HepG2 (cell line): ENCODE results near the gene SGSM1.

Source experiments
- CTCF ChIP-seq: sonication (generic); formaldehyde crosslinking; IDR thresholded peaks from 2 replicates; pipeline ENCODE4 v1.5.0; 2020; ENCODE audit warnings: mild to moderate bottlenecking, missing genetic modification reagents, moderate library complexity
- ELK4 ChIP-seq: sonication (generic); formaldehyde crosslinking; IDR thresholded peaks from 2 replicates; pipeline ENCODE4 v1.9.0; 2021; ENCODE audit warnings: missing genetic modification reagents, borderline replicate concordance
- IRF2 ChIP-seq: IDR thresholded peaks from 2 replicates; pipeline ENCODE4 v1.6.1; 2018; ENCODE audit warnings: missing genetic modification reagents, missing compliant biosample characterization
- NKX3-1 ChIP-seq: sonication (generic); formaldehyde crosslinking; IDR thresholded peaks from 2 replicates; pipeline ENCODE4 v1.5.0; 2020; ENCODE audit warnings: missing genetic modification reagents
- PHF21A ChIP-seq: sonication (generic); formaldehyde crosslinking; IDR thresholded peaks from 2 replicates; pipeline ENCODE4 v1.5.0; 2020; ENCODE audit warnings: mild to moderate bottlenecking, missing genetic modification reagents
- POLR2A ChIP-seq, 2 experiments: IDR thresholded peaks; 2 replicates each; pipeline ENCODE4 v1.6.1; 2011; ENCODE audit warnings: low read depth in 2 of 2, low read length in 2 of 2, mild to moderate bottlenecking in 1 of 2, moderate library complexity in 1 of 2; ENCODE audit not compliant: insufficient read depth in 1 of 2
- RAD21 ChIP-seq: fragments of 450-650 bp; formaldehyde crosslinking; IDR thresholded peaks from 2 replicates; pipeline ENCODE4 v1.5.0; 2020; ENCODE audit warnings: mild to moderate bottlenecking
- RELA ChIP-seq: sonication (generic); formaldehyde crosslinking; IDR thresholded peaks from 2 replicates; pipeline ENCODE4 v1.4.0; 2020; ENCODE audit warnings: missing genetic modification reagents
- TCF7L2 ChIP-seq: IDR thresholded peaks from 2 replicates; pipeline ENCODE4 v1.6.1; 2011; ENCODE audit warnings: mild to moderate bottlenecking, low read depth, low read length, moderate library complexity
- ZNF280B ChIP-seq: sonication (generic); formaldehyde crosslinking; IDR thresholded peaks from 2 replicates; pipeline ENCODE4 v1.5.0; 2020; ENCODE audit warnings: missing genetic modification reagents, mild to moderate bottlenecking, borderline replicate concordance
- ZNF331 ChIP-seq: sonication (generic); formaldehyde crosslinking; IDR thresholded peaks from 2 replicates; pipeline ENCODE4 v1.4.0; 2020; ENCODE audit warnings: missing genetic modification reagents
- TF ChIP-seq, protein P1 (sequence below), 2 experiments: IDR thresholded peaks; 2 replicates each; pipeline ENCODE4 v1.6.1; 2011 to 2012; ENCODE audit warnings: low read length in 2 of 2, borderline replicate concordance in 1 of 2, low read depth in 1 of 2, mild to moderate bottlenecking in 1 of 2, moderate library complexity in 1 of 2

- TF ChIP-seq ZNF280B (CRISPR knock-in tag), result no peak
- no peak for TF ChIP-seq TCF7L2
- no peak for TF ChIP-seq CTCF (CRISPR knock-in tag)
- TF ChIP-seq, protein P1, sequence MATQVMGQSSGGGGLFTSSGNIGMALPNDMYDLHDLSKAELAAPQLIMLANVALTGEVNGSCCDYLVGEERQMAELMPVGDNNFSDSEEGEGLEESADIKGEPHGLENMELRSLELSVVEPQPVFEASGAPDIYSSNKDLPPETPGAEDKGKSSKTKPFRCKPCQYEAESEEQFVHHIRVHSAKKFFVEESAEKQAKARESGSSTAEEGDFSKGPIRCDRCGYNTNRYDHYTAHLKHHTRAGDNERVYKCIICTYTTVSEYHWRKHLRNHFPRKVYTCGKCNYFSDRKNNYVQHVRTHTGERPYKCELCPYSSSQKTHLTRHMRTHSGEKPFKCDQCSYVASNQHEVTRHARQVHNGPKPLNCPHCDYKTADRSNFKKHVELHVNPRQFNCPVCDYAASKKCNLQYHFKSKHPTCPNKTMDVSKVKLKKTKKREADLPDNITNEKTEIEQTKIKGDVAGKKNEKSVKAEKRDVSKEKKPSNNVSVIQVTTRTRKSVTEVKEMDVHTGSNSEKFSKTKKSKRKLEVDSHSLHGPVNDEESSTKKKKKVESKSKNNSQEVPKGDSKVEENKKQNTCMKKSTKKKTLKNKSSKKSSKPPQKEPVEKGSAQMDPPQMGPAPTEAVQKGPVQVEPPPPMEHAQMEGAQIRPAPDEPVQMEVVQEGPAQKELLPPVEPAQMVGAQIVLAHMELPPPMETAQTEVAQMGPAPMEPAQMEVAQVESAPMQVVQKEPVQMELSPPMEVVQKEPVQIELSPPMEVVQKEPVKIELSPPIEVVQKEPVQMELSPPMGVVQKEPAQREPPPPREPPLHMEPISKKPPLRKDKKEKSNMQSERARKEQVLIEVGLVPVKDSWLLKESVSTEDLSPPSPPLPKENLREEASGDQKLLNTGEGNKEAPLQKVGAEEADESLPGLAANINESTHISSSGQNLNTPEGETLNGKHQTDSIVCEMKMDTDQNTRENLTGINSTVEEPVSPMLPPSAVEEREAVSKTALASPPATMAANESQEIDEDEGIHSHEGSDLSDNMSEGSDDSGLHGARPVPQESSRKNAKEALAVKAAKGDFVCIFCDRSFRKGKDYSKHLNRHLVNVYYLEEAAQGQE (IDR thresholded peaks at IDR 0.05; ENCODE audit: borderline replicate concordance in 1 of 2, low read depth in 1 of 2, low read length in 2 of 2), result no peak
- no peak for TF ChIP-seq POLR2A (IDR thresholded peaks at IDR 0.05; ENCODE audit: insufficient read depth in 1 of 2, low read depth in 2 of 2, low read length in 2 of 2)
- TF ChIP-seq RAD21 (CRISPR knock-in tag), result no peak
- no peak for TF ChIP-seq PHF21A (CRISPR knock-in tag)
- no peak for TF ChIP-seq NKX3-1
- TF ChIP-seq ZNF331 (CRISPR knock-in tag), result no peak
- TF ChIP-seq RELA (CRISPR knock-in tag), result no peak
- no peak for TF ChIP-seq ELK4 (CRISPR knock-in tag)
- no peak for TF ChIP-seq IRF2 (CRISPR knock-in tag)
Observed at GRCh38 chr22:24847490-24847889, 41.5 kb downstream of the SGSM1 start.
